OCI-LY1 (cell line): ENCODE measurements around the gene PREX1.

Experiments used
- H2AFZ ChIP-seq: fragments of 200-600 bp; sonication (generic), shearing (Covaris generic); 2 replicates; pipeline ENCODE4 v1.6.0; 2014; ENCODE audit warnings: antibody characterized with exemption, mild to moderate bottlenecking, low read length
- H3F3A ChIP-seq: fragments of 200-600 bp; sonication (generic), shearing (Covaris generic); 2 replicates; pipeline ENCODE4 v1.6.0; 2014; ENCODE audit warnings: mild to moderate bottlenecking, antibody characterized with exemption, low read length, moderate library complexity; ENCODE audit not compliant: insufficient read depth
- H3K27ac ChIP-seq: fragments of 200-600 bp; sonication (generic); 2 replicates; pipeline ENCODE4 v1.5.1; 2014; ENCODE audit warnings: low read length, mixed run types, mild to moderate bottlenecking, low read depth; ENCODE audit not compliant: poor library complexity, severe bottlenecking
- H3K27me3 ChIP-seq: fragments of 200-600 bp; sonication (generic); 2 replicates; pipeline ENCODE4 v1.6.0; 2014; ENCODE audit warnings: antibody characterized with exemption, mild to moderate bottlenecking, low read length, moderate library complexity; ENCODE audit not compliant: insufficient read depth
- H3K36me3 ChIP-seq: fragments of 200-600 bp; sonication (generic); 2 replicates; pipeline ENCODE4 v1.6.1; 2014; ENCODE audit warnings: mild to moderate bottlenecking, antibody characterized with exemption, low read length, moderate library complexity, mixed read lengths; ENCODE audit not compliant: insufficient read depth
- H3K4me1 ChIP-seq: fragments of 200-600 bp; sonication (generic); 2 replicates; pipeline ENCODE4 v1.5.1; 2014; ENCODE audit warnings: mild to moderate bottlenecking, low read length, moderate library complexity; ENCODE audit not compliant: insufficient read depth, severe bottlenecking
- H3K4me2 ChIP-seq: fragments of 200-600 bp; sonication (generic), shearing (Covaris generic); 2 replicates; pipeline ENCODE4 v1.6.1; 2014; ENCODE audit warnings: low read length
- H3K4me3 ChIP-seq: fragments of 200-600 bp; sonication (generic); 2 replicates; pipeline ENCODE4 v1.5.1; 2014; ENCODE audit warnings: low read length, low read depth, mild to moderate bottlenecking, mixed read lengths; ENCODE audit not compliant: poor library complexity, severe bottlenecking
- H3K79me2 ChIP-seq: fragments of 200-600 bp; shearing (Covaris generic); 2 replicates; pipeline ENCODE4 v1.6.1; 2016; ENCODE audit warnings: mixed run types, low read length, mixed read lengths; ENCODE audit not compliant: insufficient read depth
- H3K9ac ChIP-seq: fragments of 200-600 bp; sonication (generic), shearing (Covaris generic); 2 replicates; pipeline ENCODE4 v1.6.1; 2014; ENCODE audit warnings: mild to moderate bottlenecking, low read length, mixed read lengths
- H3K9me2 ChIP-seq: fragments of 200-600 bp; sonication (generic), shearing (Covaris generic); 2 replicates; pipeline ENCODE4 v1.6.1; 2014; ENCODE audit warnings: low read depth, mild to moderate bottlenecking, low read length, mixed read lengths
- H3K9me3 ChIP-seq: fragments of 200-600 bp; shearing (Covaris generic); 2 replicates; pipeline ENCODE4 v1.6.1; 2014; ENCODE audit warnings: low read length, mixed read lengths
- H4K20me1 ChIP-seq: fragments of 200-600 bp; sonication (generic), shearing (Covaris generic); 2 replicates; pipeline ENCODE4 v1.6.0; 2016; ENCODE audit warnings: mild to moderate bottlenecking, low read length; ENCODE audit not compliant: insufficient read depth
- EZH2 ChIP-seq: fragments of 200-600 bp; sonication (generic), shearing (Covaris generic); IDR thresholded peaks from 2 replicates; pipeline ENCODE4 v1.8.0; 2017; ENCODE audit warnings: borderline replicate concordance, mixed run types, mild to moderate bottlenecking, antibody characterized with exemption, low read length, moderate library complexity, mixed read lengths
- TF ChIP-seq, protein P1 (sequence below): fragments of 200-600 bp; sonication (generic), shearing (Covaris generic); IDR thresholded peaks from 2 replicates; pipeline ENCODE4 v1.5.1; 2017; ENCODE audit warnings: mild to moderate bottlenecking, antibody characterized with exemption, low read length, moderate library complexity, mixed read lengths

PREX1 gene

DNA sequence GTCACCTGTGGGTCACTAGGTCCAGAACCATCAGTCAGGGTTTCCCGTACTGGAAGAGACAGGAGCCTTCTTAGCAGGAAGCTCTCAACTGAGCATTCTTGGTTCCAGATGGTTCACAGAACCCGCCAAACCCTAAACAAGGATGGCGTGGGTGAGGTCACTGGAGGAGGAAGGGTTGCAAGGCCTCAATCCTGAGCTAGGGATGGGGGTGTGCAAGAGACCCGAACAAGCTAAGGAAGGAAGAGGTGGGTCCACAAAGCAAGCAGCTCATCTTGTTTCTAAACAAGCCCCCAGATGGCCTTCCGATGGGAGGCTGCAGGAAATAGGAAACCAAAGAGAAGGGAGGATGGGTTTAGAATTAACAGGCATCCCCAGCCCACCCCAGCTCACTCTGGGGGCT lies 92.7 kb downstream of the PREX1 start:
- Histone ChIP-seq H3K9me2 (no peaks in the 10 kb centered on the region), H3K79me2 (no peaks in the 10 kb centered on the region), H3K4me2 (no peak overlapping the region), H3F3A (no peaks in the 10 kb centered on the region), H3K27ac (no peak overlapping the region), H4K20me1 (no peaks in the 10 kb centered on the region), H2AFZ (no peak overlapping the region), H3K9me3 (no peaks in the 10 kb centered on the region), H3K36me3 (no peaks in the 10 kb centered on the region), H3K9ac (no peak overlapping the region), H3K4me1 (no peaks in the 10 kb centered on the region), H3K27me3 (no peaks in the 10 kb centered on the region), H3K4me3 (no peak overlapping the region)
- no peak for TF ChIP-seq EZH2
- TF ChIP-seq, protein P1, sequence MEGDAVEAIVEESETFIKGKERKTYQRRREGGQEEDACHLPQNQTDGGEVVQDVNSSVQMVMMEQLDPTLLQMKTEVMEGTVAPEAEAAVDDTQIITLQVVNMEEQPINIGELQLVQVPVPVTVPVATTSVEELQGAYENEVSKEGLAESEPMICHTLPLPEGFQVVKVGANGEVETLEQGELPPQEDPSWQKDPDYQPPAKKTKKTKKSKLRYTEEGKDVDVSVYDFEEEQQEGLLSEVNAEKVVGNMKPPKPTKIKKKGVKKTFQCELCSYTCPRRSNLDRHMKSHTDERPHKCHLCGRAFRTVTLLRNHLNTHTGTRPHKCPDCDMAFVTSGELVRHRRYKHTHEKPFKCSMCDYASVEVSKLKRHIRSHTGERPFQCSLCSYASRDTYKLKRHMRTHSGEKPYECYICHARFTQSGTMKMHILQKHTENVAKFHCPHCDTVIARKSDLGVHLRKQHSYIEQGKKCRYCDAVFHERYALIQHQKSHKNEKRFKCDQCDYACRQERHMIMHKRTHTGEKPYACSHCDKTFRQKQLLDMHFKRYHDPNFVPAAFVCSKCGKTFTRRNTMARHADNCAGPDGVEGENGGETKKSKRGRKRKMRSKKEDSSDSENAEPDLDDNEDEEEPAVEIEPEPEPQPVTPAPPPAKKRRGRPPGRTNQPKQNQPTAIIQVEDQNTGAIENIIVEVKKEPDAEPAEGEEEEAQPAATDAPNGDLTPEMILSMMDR = no peak

DNA sequence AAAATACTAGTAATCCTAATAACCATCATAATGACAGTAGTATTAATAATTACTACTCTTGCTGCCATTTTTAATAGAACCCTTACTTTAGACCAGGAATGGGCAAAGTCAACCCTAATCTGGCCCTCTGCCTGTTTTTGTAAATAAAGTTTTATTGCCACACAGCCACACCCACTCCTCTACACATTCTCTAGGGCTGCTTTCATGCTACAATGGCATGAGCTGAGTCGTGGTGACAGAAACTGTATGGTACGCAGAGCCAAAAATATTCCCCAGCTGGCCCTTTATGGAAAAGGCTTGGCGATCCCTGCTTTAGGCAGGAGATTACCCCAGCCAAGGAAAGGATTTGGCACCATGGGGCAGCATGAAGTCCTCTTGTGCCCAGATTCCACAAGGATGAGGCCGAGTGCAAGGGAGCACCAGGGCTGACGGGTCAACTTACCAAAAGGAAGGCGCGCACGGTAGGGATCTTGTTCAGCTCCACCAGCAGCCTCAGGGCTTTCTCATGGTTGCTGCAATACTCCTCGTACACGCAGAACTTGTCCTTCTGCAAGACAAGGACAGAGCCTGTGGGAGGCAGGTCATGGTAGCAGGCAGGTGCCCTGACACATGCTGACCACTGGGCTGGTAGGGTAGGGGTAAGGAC lies 93.6 kb downstream of the PREX1 start:
- no peaks in the 10 kb centered on the region for H3K4me1 ChIP-seq
- H3K27me3 ChIP-seq = no peaks in the 10 kb centered on the region
- H3K9me2 ChIP-seq = no peaks in the 10 kb centered on the region
- TF ChIP-seq, protein P1 = no peak
- TF ChIP-seq EZH2 = no peak
- no peak overlapping the region for H2AFZ ChIP-seq
- H3K27ac ChIP-seq = no peak overlapping the region
- H3K9ac ChIP-seq = no peak overlapping the region
- H4K20me1 ChIP-seq = no peaks in the 10 kb centered on the region
- no peak overlapping the region for H3K4me3 ChIP-seq
- no peak overlapping the region for H3K4me2 ChIP-seq
- no peaks in the 10 kb centered on the region for H3K79me2 ChIP-seq
- no peaks in the 10 kb centered on the region for H3K9me3 ChIP-seq
- H3K36me3 ChIP-seq = no peaks in the 10 kb centered on the region
- no peaks in the 10 kb centered on the region for H3F3A ChIP-seq

DNA sequence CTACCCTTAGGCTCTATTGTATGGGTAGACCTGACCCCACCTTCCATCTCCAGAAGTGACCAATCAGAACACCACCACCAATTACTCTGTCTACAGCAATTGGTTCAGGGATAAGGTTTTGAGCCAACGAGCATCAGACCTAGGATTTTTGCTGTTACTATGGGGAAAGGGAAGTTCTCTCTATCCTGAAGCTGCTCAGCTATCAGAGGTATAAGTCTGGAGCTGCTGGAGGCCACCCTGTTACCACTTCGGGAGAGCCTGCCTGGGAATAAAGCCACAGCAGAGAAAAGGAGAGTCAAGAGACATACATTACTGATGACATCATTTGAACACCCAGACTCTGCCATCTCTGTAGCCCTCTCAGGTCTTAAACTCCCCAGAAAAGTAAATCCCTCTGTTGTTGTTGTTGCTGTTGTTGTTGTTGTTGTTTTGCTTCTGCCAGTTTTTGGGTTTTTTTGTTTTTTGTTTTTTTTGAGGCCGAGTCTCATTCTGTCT lies 94.5 kb downstream of the PREX1 start:
- no peaks in the 10 kb centered on the region for H4K20me1 ChIP-seq
- H2AFZ ChIP-seq = no peak overlapping the region
- H3K36me3 ChIP-seq = no peaks in the 10 kb centered on the region
- H3K4me3 ChIP-seq = no peak overlapping the region
- no peaks in the 10 kb centered on the region for H3K4me1 ChIP-seq
- TF ChIP-seq, protein P1 = no peak
- no peak for TF ChIP-seq EZH2
- no peaks in the 10 kb centered on the region for H3K27me3 ChIP-seq
- no peak overlapping the region for H3K4me2 ChIP-seq
- no peaks in the 10 kb centered on the region for H3F3A ChIP-seq
- H3K27ac ChIP-seq = no peak overlapping the region
- no peaks in the 10 kb centered on the region for H3K9me2 ChIP-seq
- no peak overlapping the region for H3K9ac ChIP-seq
- no peaks in the 10 kb centered on the region for H3K9me3 ChIP-seq
- no peaks in the 10 kb centered on the region for H3K79me2 ChIP-seq
